GM21515 (cell line): ENCODE results near the gene CARD14.
"Not testable (repeated sequence)": the region's sequence is repeated elsewhere in the genome, so short reads cannot be mapped to it uniquely, and the experiment has no call there.

ENCODE experiments used
- ATAC-seq: cut with Tn5 transposase; IDR thresholded peaks from one replicate; pipeline ENCODE4 v1.9.1; 2021; ENCODE audit not compliant: unreplicated experiment

Gene CARD14

GRCh38 chr17:80223142-80223815 is 53.4 kb downstream of the CARD14 start:
- ATAC-seq, result no peak

DNA sequence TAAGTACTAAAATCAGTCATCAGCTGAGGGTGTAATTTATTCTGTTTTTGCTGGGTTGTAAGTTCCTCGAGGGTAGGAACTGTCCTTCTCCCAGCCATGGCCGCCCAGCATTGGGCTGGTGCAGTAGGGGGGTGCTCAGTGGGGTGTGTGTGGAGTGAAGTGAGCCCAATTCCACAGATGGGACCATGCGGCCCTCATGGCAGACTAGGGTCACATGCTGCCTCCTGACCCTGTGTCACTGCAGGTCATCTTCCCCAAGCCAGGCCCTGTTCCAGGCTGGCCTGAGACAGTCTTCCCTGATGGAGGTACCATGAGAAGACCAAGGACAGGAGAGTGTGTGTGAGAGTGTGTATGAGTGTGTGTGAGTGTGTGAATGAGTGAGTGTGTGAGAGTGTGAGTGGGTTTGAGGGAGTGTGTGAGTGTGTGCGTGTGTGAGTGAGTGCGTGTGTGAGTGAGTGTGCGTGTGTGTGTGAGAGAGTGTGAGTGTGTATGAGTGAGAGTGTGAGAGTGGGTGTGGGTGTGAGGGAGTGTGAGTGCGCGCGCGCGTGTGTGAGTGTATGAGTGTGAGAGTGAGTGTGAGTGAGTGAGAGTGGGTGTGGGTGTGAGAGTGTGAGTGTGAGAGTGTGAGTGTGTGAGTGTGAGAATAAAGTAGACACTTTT is 54.1 kb downstream of the CARD14 start:
- no peak for ATAC-seq

- no peak for ATAC-seq
These were observed 54.9 kb downstream of the CARD14 start for GRCh38 chr17:80224683-80225082.

DNA sequence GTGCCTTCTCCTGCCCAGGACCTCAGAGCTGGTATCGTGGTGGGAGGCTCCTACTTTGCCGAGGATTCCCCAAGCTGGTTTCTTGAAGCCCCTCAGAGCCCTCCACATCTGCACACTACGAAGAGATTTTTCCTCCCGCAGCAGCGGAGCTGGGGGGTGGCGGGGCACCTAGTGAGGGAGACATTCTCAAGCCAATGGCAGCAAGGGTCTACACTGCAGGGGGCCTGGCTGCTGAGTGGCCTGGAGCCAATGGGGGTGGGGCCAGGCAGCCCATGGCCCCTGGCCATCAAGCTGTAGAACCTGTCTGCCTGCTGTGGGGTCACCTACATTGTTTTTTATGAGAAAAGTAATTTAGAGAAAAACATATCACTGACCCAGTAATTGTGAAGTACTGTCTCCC is 55.4 kb downstream of the CARD14 start:
- no peak for ATAC-seq

- no peak for ATAC-seq
These were observed 57.3 kb downstream of the CARD14 start for GRCh38 chr17:80227156-80227555.

GRCh38 chr17:80227666-80228065 is 57.8 kb downstream of the CARD14 start:
- ATAC-seq, result no peak

GRCh38 chr17:80228477-80228876 is 58.6 kb downstream of the CARD14 start:
- no peak for ATAC-seq

DNA sequence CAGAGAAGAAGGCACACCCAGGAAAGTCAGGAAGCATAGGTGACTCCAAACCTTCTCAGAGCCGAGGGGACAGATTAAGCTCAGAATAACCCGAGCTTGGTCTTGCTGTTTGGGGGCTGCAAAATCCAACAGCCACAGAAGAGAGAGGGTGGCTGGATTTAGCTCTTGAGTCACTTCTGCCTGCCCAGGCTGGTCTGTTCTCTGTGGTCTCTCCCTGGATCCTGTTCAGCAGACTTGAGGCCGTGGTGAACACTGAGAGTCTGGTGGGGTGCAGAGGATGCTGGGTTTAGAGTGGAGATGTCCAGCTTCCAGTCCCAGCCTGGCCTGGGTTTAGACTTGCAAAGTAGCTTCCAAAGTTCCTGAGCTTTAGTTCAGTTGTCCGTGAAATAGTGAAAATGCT is 59.2 kb downstream of the CARD14 start:
- no peak for ATAC-seq

DNA sequence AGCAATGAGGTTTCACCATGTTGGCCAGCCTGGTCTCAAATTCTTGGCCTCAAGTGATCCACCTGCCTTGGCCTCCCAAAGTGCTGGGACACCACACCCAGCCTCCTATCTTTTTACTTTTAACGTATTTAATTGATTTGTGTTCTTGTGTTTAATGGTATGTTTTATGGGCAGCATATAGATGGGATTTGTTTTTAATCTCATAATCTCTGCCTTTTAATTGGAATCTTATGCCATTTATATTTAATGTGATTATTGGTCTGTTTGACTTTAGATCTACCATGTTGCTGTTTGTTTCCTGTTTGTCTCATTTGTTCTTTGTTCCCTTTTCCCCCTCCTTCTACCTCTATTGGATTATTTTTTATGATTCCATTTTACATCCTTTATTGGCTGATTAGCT is 62.6 kb downstream of the CARD14 start:
- no peak for ATAC-seq

GRCh38 chr17:80233202-80233601 is 63.4 kb downstream of the CARD14 start:
- no peak for ATAC-seq

- no peak for ATAC-seq
These were observed 67.1 kb downstream of the CARD14 start for GRCh38 chr17:80236911-80237310.

GRCh38 chr17:80237386-80237785 is 67.6 kb downstream of the CARD14 start:
- ATAC-seq, result no peak

DNA sequence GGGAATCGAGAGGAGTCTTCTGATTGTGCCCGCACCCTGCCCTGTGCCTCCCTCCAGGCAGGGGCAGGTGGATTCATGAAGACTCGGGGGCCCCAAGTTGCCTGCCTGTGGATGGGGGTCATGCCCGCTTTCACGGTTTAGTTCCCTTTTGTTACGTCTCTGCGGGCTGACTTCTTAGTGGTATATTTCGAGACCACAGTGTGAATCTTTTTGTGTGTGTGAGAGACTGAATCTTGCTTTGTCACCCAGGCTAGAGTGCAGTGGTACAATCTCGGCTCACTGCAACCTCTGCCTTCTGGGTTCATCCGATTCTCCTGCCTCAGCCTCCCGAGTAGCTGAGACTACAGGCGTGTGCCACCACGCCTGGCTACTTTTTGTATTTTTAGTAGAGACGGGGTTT is 72.7 kb downstream of the CARD14 start:
- ATAC-seq, result no peak

DNA sequence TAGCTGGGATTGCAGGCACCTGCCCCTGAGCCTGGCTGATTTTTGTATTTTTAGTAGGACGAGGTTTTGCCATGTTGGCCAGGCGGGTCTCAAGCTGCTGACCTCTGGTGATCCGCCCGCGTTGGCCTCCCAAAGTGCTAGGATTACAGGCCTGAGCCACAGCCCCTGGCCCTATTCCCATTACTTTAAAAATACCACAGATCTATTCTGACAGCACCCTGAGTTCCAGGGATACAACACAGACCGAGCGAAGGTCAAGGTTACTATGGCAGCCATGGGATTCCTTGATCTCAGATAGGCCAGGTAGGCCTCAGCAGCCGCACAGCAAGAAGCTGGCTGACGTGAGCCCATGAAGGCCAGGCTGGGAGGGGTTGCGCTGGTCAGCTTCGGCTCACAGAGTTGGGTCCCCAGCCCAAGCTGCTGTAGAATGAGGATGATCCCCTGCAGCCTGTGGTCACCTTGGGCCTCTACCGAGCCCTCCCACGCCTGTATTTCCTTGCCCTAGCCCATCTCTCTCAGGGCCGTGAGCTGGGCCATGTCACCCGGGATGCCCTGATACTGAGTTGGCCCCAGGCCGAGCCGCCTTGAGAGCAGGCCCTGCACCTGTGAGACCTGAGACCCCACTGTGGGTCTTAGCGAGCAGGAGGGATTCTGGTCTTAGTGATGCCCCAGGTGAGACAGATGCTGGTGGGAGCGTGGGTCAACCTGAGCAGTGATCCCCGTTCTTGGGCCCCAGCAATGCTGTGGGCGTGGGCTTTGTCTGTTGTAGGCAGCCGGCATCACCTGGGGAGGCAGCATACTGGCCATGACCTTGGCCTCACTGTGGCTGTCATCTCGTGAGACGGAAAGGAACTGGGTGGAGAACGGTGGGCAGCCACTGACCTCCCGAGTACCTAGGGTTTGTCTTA is 74.0 kb downstream of the CARD14 start:
- no peak for ATAC-seq

GRCh38 chr17:80244448-80244847 is 74.6 kb downstream of the CARD14 start:
- not testable (repeated sequence) for ATAC-seq

DNA sequence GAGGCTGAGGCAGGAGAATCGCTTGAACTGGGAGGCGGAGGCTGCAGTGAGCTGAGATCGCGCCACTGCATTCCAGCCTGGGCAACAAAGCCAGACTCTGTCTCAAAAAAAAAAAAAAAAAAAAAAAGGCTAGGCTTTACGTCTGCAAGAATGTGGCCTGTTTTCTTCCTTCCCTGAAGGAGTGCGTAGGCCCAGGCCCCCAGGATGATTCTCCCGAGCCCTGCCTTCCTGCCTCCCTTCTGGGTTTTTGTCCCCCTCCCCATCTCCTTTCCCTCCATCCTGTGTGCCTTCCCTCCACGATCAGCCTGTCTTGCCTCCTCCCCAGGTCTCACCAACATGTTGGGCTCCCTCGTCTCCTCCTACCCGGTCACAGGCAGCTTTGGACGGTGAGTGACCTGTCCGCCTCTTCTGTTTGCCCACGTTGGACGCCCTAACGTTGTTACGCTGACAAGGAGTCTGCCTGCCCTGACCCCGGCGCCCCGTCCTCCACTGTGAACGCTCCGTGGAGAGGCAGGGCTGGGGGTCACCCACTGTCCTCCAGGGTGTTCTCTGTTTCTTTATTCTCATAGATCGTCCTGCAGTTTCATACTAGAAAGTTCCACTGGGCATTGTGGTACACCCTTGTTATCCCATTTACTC is 75.2 kb downstream of the CARD14 start:
- ATAC-seq, result no peak

GRCh38 chr17:80245566-80246265 is 75.9 kb downstream of the CARD14 start:
- ATAC-seq, result no peak

GRCh38 chr17:80246266-80246681 is 76.4 kb downstream of the CARD14 start:
- no peak for ATAC-seq

DNA sequence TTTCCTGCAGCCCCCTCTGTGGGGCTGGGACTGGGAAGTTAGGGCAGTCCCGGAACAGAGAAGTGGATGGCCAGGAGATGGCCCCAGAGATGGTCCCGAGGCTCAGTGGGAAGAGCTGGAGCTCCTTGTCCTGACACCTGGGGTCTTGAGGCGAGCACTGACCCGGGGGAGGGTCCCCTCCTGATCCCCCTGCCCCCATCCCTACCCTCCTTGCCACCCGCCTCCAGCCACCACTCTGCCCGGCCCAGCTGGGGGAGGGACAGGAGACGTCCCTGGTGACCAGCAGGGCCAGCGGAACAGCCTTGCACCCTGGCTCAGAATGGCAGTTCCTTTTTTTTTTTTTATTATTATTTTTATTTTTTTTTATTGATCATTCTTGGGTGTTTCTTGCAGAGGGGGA is 76.9 kb downstream of the CARD14 start:
- ATAC-seq, result no peak

- ATAC-seq, result no peak
These were observed 77.7 kb downstream of the CARD14 start for GRCh38 chr17:80247561-80247960.
